ENCODE measurements around the gene IRF2BP2.

IRF2BP2 gene

DNA sequence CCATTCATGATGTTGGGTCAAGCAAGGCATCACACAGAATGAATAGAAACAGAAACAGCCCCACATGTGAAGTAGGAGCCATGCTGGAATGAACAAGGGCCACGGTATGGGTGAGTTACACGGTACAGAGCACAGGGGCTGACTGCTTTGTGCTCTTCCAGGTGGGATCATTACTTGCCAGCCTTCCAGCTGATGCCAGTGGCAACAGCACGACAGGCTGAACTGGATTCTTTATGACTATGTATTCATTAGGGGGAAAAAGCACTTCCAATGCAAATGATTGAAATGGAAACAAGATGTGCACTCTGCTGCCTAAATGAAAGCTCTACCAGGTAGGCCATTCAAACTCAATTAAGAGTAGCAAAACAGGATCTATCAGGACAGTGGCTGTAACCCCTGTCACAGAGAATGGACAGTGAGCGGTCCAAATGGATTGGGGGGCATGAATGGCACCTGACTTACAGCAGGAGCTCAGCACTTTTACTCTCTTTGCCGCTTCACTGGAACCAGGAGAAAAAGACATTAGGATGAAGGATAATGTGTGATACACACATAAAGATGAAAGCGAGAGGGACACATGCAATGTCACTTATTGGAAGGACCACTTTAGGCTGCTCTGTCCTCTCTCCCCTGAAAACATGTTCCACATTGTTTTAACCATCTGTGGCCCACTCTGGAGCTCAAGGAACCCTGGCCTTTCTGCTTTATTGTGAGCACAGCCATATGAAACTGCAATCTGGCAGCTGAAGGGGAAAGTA is 23.4 kb upstream of the IRF2BP2 start:
- TF ChIP-seq, protein P1, sequence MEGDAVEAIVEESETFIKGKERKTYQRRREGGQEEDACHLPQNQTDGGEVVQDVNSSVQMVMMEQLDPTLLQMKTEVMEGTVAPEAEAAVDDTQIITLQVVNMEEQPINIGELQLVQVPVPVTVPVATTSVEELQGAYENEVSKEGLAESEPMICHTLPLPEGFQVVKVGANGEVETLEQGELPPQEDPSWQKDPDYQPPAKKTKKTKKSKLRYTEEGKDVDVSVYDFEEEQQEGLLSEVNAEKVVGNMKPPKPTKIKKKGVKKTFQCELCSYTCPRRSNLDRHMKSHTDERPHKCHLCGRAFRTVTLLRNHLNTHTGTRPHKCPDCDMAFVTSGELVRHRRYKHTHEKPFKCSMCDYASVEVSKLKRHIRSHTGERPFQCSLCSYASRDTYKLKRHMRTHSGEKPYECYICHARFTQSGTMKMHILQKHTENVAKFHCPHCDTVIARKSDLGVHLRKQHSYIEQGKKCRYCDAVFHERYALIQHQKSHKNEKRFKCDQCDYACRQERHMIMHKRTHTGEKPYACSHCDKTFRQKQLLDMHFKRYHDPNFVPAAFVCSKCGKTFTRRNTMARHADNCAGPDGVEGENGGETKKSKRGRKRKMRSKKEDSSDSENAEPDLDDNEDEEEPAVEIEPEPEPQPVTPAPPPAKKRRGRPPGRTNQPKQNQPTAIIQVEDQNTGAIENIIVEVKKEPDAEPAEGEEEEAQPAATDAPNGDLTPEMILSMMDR (IDR thresholded peaks at IDR 0.05; ENCODE audit: extremely low read depth, missing control alignments) = no peak
- DNase-seq (ENCODE audit: low spot score) = no peak

DNA sequence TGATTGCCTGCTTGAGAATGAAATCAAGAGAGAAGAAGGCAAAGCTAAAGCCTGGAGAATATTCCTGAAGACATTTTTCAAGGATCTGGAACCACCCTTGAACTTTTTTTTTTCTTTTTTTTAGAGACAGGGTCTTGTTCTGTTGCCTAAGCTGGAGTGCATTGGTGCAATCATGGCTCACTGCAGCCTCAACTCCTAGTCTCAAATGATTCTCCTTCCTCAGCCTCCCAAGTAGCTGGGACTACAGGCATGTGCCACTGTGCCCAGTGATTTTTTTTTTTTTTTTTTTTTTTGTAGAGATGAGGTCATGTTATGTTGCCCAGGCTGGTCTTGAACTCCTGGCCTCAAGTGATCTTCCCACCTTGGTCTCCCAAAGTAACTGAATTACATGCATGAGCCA is 22.2 kb upstream of the IRF2BP2 start:
- DNase-seq (ENCODE audit: low spot score) = no peak

DNA sequence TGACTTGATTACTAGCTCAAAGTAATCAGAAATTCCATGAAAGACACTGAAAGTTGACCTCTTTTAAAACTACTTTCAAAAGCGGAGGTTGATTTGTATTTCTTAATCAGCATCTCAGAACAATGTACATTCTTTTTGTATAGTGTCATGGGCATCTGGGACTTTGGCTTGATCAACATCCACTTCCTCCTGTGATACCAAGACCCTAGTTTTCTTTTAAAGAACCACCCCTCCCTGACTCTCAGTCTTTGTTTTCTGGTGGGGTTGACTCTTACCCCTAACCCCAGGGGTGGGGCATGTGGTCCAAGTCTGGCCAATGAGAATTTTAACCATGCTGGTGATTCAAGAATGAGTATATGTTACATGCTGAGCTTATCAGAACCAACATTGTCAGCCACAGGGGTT is 21.7 kb upstream of the IRF2BP2 start:
- DNase-seq (ENCODE audit: low spot score) = no peak
- TF ChIP-seq, protein P1 (IDR thresholded peaks at IDR 0.05; ENCODE audit: extremely low read depth, missing control alignments) = no peak

More for the DNA sequence above, 22.2 kb upstream of the IRF2BP2 start:
- TF ChIP-seq, protein P1 (IDR thresholded peaks at IDR 0.05; ENCODE audit: extremely low read depth, missing control alignments) = no peak

DNA sequence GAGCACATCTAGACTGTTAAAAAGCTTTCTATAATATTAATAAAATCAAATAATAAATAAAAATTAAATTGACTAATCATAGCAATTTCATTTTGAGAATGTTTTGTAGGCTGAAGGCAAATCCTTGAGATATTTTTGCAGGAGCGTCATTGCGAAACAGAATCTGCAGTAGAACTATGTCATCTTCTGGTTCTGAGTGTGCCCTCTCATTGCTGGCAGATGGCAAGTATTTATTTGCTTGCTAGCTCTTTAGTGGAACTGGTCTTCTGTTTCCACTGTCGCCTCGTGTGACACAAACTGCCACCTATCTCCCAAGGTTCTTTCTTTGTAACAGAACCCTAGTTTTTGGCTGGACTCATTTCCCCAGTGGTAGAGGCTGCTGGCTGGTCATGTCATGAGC is 19.0 kb upstream of the IRF2BP2 start:
- no peak for DNase-seq (ENCODE audit: low spot score)
- TF ChIP-seq, protein P1 (IDR thresholded peaks at IDR 0.05; ENCODE audit: extremely low read depth, missing control alignments) = no peak

DNA sequence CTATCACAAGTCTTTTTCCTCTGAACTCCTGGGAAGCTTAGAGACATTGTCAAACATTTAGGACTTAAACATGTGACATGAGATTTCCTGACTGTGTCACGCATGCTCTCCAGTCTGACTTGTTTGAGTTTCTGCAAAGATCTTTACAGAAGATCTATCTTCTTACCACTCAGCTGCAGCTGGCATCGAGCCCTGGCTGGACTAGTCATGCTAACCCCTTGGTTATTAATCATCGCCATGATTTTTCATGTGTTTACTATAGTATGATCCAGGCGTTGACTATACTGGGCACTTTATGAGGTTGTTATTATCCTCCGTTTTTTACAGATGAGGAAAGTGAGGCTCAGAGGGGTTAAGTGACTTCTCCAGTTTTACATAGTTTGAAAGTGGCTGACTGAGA is 18.1 kb upstream of the IRF2BP2 start:
- TF ChIP-seq, protein P1 (IDR thresholded peaks at IDR 0.05; ENCODE audit: extremely low read depth, missing control alignments) = no peak
- DNase-seq (ENCODE audit: low spot score) = no peak

DNA sequence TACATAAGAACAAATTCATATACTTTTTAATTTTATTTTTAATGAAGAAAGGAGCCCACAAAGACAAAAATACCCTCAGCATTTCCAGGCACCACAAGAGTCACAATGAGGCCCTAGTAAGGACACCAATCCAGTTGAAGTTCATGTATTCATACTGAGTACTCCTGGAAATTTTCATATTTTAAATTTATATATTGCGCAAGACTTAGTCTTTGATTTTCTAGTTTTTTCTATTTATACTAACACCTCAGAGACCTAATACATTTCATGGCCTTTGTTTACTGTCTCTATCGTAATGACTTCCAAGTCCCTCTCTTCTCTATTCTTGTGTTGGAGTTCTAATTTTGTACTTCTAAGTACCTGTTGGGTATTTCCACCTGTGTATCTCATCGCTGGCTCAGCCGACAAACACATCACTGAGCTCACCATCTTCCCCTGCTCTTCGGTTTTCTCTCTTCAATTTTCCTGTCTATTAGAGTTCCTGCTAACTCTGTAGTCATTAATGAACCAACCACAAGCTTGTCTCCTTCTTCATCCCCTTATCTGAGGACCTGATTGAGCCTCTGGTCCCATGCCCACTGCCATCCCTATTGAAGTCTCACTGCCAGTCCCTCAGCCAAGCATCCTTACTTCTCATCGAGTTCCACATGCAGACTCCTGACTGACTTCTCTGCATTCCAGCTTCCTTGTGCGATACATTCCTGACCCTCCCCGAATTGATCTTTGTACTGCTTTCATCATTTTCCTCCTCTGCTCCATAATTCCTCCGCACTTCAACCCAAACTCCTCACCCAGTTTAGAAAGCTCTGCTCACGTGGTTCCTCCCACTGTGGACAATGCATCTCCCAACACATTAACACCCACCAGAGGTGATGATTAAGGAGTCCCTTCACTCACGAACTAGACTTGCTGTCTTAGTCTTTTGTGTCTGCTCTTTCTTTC is 17.3 kb upstream of the IRF2BP2 start:
- DNase-seq (ENCODE audit: low spot score) = no peak
- TF ChIP-seq, protein P1 (IDR thresholded peaks at IDR 0.05; ENCODE audit: extremely low read depth, missing control alignments) = no peak

DNA sequence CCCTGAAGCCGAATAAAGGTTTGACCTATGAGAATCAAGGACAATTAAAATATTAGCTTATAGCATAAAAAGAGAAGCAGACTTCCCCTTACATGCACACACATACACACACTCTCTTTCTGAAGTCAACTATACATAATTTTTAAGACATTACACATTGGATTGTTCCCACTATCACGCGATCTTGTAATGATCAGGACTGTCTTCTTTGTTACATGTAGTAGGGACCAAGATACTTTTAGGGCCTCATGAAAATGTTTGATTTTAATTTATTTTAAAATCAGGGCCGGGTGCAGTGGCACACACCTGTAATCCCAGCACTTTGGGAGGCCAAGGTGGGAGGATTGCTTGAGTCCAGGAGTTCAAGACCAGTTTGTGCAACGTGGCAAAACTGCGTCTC is 16.4 kb upstream of the IRF2BP2 start:
- DNase-seq (ENCODE audit: low spot score) = no peak
- TF ChIP-seq, protein P1 (IDR thresholded peaks at IDR 0.05; ENCODE audit: extremely low read depth, missing control alignments) = no peak
